ENCODE results near the gene ERC1.

ERC1 gene

DNA sequence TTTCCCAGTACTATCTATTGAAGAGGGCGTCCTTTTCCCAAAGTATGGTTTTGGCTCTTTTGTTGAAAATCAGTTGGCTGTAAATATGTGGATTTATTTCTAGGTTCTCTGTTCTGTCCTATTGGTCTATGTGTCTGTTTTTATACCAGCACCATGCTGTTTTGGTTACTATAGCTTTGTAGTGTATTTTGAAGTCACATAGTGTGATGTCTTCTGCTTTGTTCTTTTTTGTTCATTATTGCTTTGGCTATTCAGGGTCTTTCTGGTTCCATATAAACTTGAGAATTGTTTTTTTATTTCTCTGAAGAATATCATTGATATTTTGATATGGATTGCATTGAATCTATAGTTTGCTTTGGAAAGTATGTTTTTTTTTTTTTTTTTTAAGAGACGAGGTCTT lies 67.4 kb downstream of the ERC1 start:
- no peak for DNase-seq (ENCODE audit: low read depth)
- H3K4me3 ChIP-seq (ENCODE audit: low read depth, low read length) = no peak overlapping the region
- in situ Hi-C loops (cut with HindIII; ENCODE audit: low sequenced_read_pairs) = no loop called here
- TF ChIP-seq, protein P1, sequence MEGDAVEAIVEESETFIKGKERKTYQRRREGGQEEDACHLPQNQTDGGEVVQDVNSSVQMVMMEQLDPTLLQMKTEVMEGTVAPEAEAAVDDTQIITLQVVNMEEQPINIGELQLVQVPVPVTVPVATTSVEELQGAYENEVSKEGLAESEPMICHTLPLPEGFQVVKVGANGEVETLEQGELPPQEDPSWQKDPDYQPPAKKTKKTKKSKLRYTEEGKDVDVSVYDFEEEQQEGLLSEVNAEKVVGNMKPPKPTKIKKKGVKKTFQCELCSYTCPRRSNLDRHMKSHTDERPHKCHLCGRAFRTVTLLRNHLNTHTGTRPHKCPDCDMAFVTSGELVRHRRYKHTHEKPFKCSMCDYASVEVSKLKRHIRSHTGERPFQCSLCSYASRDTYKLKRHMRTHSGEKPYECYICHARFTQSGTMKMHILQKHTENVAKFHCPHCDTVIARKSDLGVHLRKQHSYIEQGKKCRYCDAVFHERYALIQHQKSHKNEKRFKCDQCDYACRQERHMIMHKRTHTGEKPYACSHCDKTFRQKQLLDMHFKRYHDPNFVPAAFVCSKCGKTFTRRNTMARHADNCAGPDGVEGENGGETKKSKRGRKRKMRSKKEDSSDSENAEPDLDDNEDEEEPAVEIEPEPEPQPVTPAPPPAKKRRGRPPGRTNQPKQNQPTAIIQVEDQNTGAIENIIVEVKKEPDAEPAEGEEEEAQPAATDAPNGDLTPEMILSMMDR (IDR thresholded peaks at IDR 0.05; ENCODE audit: low read depth, low read length, missing control alignments) = no peak

DNA sequence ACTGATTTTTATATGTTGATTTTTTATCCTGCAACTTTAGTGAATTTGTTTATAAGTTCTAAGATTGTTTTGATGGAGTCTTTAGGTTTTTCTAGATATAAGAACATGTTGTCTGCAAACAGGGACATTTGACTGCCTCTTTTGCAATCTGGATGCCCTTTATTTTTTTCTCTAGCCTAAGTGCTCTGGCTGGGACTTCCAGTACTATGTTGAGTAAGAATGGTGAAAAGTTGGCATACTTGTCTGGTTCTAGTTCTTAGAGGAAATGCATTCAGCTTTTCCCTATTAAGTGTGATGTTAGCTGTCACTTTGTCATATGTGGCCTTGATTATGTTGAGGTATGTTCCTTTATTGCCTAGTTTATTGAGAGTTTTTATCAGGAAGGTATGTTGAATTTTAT lies 68.1 kb downstream of the ERC1 start:
- DNase-seq (ENCODE audit: low read depth) = no peak
- in situ Hi-C loops (cut with HindIII; ENCODE audit: low sequenced_read_pairs) = no loop called here
- TF ChIP-seq, protein P1 (IDR thresholded peaks at IDR 0.05; ENCODE audit: low read depth, low read length, missing control alignments) = no peak
- H3K4me3 ChIP-seq (ENCODE audit: low read depth, low read length) = no peak overlapping the region

DNA sequence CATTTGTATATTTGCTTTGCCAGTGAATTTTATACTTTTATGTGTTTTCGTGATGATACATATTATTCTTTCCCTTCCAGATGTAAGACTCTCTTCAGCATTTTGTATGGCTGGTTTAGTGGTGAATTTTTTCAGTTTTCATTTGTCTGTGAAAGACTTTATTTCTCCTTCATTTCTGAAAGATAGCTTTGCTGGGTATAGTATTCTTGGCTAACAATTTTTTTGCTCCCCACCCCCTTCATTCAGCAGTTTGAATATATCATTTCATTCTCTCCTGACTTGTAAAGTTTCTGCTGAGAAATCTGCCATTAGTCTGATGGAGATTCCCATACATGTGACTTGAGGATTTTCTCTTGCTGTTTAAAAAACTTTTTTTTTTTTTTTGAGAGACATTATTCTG lies 72.8 kb downstream of the ERC1 start:
- no peak for DNase-seq (ENCODE audit: low read depth)
- in situ Hi-C loops (cut with HindIII; ENCODE audit: low sequenced_read_pairs) = no loop called here
- no peak overlapping the region for H3K4me3 ChIP-seq (ENCODE audit: low read depth, low read length)
- TF ChIP-seq, protein P1 (IDR thresholded peaks at IDR 0.05; ENCODE audit: low read depth, low read length, missing control alignments) = no peak

DNA sequence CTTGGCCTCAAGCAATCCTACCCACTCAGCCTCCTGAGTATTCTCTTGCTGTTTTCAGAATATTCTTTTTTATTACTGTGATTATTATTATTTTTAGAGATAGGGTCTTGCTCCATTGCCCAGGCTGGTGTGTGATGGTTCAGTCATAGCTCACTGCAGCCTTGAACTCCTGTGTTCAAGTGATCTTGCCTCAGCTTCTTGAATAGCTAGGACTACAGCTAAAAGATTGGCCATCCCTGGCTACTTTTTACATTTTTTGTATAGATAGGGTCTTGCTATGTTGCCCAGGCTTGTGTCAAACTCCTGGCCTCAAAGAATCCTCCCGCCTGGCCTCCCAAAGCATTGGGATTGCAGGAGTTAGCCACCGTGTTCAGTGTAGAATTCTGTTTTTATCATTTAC lies 73.3 kb downstream of the ERC1 start:
- TF ChIP-seq, protein P1 (IDR thresholded peaks at IDR 0.05; ENCODE audit: low read depth, low read length, missing control alignments) = no peak
- H3K4me3 ChIP-seq (ENCODE audit: low read depth, low read length) = no peak overlapping the region
- in situ Hi-C loops (cut with HindIII; ENCODE audit: low sequenced_read_pairs) = no loop called here
- DNase-seq (ENCODE audit: low read depth) = no peak

DNA sequence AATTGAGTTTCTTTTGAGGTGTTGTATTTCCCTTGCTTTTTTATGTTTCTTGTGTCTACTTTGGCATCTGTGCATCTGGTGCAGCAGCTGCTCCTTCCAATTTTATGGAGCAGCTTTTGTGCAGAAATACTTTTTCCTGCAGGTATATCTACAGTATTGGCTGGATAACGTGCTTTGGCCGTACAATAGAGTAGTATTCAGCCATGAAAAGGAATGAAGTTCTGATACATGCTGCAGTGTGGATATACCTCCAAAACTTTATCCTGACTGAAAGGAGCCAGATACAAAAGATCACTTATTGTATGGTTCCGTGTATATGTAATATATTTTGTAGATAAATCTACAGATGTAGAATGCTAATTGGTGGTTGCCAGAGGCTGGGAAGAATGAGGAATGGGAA lies 74.6 kb downstream of the ERC1 start:
- in situ Hi-C loops (cut with HindIII; ENCODE audit: low sequenced_read_pairs) = no loop called here
- TF ChIP-seq, protein P1 (IDR thresholded peaks at IDR 0.05; ENCODE audit: low read depth, low read length, missing control alignments) = no peak
- no peak overlapping the region for H3K4me3 ChIP-seq (ENCODE audit: low read depth, low read length)
- no peak for DNase-seq (ENCODE audit: low read depth)

DNA sequence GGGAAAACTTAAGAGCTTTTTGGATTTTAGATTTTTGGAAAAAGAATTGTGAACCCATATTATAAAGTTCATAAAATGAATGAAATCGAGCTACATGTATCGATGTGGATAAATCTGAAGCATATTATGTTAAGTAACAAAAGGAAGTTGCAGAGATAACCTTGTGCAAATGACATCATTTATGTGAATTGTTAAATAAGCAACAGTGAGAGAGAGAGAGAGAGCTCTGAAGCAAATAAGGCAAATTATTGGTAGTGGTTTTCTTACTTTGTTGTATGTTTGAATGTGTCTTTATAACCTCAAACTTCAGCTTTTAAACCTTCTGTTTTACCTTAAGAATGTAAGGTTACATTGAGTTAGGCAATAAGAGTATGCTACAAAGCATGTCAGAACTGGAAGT lies 78.8 kb downstream of the ERC1 start:
- H3K4me3 ChIP-seq (ENCODE audit: low read depth, low read length) = no peak overlapping the region
- in situ Hi-C loops (cut with HindIII; ENCODE audit: low sequenced_read_pairs) = no loop called here
- no peak for DNase-seq (ENCODE audit: low read depth)
- TF ChIP-seq, protein P1 (IDR thresholded peaks at IDR 0.05; ENCODE audit: low read depth, low read length, missing control alignments) = no peak

DNA sequence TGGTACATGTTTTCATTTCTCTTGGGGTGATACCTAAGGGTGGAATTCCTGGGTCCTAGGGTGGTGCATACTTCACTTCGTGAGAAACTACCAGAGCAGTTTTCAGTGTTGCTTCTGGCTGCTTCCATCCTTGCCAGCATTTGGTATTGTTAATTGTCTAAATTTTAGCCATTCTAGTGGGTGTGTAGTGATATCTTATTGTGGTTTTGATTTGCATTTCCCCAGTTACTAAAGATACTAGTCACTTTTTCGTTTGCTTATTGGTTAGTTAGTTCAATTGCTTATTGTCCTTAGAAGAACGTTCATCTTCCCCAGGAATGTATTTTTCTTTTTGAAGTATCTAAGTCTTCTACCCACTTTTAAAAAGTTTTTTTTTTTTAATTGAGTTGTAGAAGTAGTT lies 80.2 kb downstream of the ERC1 start:
- TF ChIP-seq, protein P1 (IDR thresholded peaks at IDR 0.05; ENCODE audit: low read depth, low read length, missing control alignments) = no peak
- in situ Hi-C loops (cut with HindIII; ENCODE audit: low sequenced_read_pairs) = no loop called here
- no peak overlapping the region for H3K4me3 ChIP-seq (ENCODE audit: low read depth, low read length)
- no peak for DNase-seq (ENCODE audit: low read depth)

All from astrocyte of the cerebellum (primary cell).